Fibroblast of upper back skin (primary cell): Measurements from ENCODE around the gene GARIN5A.

Source experiments
- DNase-seq: peaks from one replicate; pipeline ENCODE4 v3.0.0-alpha.2; 2013

The GARIN5A gene

GRCh38 chr19:50507376-50507775, 30.7 kb upstream of the GARIN5A start:
- no peak for DNase-seq

DNA sequence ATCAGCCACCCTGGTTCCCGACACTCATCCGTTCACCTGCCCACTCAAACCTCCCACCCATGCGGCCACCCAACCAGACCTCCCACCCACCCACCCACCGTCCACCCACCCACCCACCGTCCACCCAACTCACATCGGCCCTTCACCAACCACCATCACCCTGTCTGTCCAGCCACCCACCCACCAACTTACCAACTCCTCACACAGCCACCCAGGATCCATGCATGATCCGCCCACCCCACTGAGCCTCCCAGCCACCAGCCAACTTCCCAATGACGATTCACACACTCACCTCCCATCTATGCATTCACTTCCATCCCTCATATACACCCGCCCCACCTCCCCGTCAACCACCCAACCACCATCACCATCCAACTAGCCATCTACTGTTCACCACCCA, 30.1 kb upstream of the GARIN5A start:
- DNase-seq, result no peak

- DNase-seq, result no peak
Observed at GRCh38 chr19:50505856-50506611, 29.4 kb upstream of the GARIN5A start.

GRCh38 chr19:50501568-50502475, 25.2 kb upstream of the GARIN5A start:
- DNase-seq, result no peak

DNA sequence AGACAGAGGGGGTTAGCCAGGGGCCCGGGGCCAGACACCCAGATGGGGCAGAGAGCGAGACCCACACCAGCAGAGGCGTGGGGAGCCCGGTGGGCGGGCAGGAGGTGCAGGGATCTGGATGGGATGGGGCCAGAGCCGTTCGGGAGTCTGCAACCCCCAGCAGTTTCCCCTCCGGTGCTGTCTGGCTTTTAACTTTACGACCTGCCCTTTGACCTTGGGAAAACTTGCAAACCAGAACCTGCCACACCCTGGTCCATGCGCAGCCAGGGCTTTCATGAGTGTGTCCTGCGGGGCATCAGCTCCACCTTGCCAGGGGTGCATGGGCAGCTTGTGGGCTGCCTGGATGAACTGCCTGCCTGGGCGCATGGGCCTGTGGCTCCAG, 24.5 kb upstream of the GARIN5A start:
- DNase-seq, result no peak

DNA sequence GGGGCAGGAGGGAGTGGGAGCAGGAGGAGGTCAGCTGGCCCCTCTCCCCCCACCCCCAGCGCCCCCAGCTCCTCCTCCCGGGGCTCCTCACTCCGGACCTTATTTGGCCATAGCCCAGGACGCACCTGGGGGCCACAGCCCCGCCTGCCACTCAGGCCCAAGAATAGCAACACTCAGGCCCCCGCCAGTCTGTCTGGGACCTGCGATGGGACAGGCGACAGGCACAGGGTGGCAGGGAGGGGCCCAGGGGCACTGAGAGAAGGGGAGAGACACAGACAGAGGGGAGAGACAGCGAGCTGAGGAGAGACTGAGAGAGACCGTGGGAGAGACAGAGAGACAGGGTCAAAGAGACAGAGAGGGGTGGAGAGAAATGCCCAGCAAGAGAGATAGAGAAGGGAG, 24.1 kb upstream of the GARIN5A start:
- DNase-seq, result no peak

- no peak for DNase-seq
Observed at GRCh38 chr19:50500060-50500752, 23.6 kb upstream of the GARIN5A start.

DNA sequence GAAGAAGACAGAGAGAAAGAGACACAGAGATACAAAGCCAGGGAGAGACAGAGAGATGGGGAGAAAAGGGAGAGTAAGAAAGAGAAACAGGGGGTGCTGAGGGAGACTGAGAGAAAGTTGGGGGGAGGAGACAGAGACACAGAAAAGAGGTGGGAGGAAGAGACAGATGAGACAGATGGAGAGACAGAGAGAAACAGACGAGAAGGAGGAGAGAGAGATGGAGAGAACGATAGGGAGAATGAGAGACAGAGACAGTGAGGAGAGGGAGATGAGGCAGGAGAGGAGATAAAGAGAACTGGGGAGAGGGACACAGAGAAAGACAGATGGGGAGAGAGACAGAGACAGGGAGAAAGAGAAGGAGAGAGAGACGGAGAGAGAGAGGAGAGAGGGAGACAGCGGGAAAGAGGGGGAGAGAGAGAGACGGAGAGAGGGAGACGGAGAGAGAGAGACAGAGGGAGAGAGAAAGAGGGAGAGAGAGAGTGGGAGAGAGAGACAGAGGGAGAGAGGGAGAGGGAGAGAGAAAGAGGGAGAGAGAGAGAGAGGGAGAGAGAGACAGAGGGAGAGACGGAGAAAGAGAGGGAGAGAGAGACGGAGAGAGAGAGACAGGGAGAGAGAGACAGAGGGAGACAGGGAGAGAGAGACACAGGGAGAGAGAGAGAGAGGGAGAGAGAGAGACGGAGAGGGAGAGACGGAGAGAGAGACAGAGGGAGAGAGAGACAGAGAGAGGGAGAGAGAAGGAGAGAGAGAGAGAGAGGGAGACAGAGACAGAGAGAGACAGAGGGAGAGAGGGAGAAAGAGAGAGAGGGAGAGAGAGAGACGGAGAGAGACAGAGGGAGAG, 21.8 kb upstream of the GARIN5A start:
- no peak for DNase-seq

DNA sequence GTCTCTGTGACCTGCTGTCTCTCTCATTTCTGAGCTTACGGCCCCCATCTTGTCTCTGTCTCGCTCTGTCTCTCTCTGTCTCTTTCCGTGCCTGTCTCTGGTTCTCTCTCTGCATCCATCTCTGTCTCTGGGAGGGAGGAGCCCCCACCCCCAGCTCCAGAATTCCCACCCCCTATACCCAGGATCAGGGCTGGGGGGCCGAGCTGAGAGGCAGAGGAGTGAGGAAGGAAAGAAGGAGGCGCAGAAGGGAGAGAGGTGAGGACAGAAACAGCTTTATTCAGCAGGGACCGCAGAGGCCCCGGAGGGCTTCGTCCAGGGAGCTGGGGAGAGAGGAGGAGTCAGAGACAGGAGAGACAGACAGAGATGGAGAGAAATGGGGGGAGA, 20.4 kb upstream of the GARIN5A start:
- no peak for DNase-seq

- no peak for DNase-seq
Observed at GRCh38 chr19:50496189-50497021, 19.8 kb upstream of the GARIN5A start.

- no peak for DNase-seq
Observed at GRCh38 chr19:50495020-50495531, 18.4 kb upstream of the GARIN5A start.

GRCh38 chr19:50494186-50495019, 17.8 kb upstream of the GARIN5A start:
- DNase-seq, result no peak

- DNase-seq, result no peak
Observed at GRCh38 chr19:50493171-50493570, 16.5 kb upstream of the GARIN5A start.

DNA sequence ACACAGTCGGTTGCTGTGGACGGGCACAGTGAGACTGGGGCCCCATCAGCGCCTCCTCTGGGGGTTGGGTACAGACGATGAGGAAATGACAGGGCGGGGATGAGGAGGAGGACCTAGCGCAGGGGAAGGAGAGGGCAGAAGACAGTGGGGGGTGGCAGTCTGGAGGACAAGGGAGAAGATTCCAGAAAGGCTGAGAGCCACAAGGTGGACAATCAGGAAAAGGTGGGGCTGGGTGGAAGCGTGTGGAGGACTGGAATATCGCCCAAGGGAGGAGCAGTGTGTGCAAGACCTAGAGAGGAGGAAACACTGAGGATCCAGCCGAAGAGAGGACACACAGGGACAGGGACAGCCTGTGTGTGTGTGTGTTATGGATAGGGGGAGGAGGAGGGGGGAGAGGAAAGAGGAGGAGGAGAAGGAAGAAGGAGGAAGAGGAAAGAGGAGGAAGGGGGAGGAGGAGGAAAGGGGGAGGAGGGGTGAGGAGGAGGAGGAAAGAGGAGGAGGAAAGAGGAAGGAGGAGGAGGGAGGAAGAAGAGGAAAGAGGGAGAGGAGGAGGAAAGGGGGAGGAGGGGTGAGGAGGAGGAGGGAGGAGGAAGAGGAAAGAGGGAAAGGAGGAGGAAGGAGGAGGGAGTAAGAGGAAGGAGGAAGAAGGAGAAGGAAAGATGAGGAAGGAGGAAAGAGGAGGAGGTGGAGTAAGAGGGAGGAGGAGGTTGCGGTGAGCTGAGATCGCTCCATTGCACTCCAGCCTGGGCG, 15.8 kb upstream of the GARIN5A start:
- no peak for DNase-seq

GRCh38 chr19:50490991-50491472, 14.4 kb upstream of the GARIN5A start:
- no peak for DNase-seq

DNA sequence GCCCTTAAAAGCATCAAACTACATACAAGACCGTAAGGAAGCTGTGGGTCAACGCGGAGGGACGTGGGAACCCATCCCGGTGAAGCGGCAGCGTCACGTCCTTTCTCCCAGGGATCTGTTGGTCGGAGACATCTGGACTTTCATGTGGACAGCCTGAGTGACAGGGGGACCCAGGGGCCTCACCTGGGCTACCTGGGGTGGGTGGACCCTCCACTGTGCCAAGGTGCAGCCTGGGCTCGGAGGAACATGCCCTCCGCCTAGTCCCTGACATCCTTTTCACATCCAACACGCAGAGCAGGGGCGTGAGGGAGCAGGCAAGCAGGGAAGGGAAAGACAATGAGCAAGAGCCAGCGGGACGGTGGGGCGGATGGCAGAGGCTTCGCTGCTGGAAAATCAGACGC, 13.8 kb upstream of the GARIN5A start:
- DNase-seq, result no peak

DNA sequence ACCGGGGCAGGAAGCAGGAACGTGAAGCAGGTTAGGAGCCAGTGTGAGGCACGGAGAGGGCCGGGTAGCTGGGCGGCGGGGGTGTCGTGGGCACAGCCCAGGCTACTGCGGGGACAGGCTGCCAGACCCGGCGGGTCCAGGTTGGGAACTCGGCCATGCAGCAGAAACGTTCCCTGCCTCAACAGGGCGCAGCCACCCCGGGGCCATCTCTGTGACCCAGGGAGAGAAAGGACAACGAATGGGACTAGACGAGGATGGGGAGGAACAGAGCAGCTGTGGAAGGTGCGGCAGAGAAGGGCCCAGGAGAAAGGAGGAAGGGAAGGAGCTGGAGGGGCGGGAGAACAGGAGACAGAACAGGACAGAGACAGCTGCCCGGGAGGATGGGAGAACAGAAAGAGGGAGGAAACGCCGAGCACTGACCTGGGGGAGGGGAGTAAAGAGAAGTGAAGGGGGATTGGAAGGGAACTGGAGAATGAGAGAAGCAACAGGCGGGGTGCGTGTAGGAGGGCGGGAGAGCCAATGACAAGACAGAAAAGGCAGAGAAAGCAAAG, 12.9 kb upstream of the GARIN5A start:
- no peak for DNase-seq

DNA sequence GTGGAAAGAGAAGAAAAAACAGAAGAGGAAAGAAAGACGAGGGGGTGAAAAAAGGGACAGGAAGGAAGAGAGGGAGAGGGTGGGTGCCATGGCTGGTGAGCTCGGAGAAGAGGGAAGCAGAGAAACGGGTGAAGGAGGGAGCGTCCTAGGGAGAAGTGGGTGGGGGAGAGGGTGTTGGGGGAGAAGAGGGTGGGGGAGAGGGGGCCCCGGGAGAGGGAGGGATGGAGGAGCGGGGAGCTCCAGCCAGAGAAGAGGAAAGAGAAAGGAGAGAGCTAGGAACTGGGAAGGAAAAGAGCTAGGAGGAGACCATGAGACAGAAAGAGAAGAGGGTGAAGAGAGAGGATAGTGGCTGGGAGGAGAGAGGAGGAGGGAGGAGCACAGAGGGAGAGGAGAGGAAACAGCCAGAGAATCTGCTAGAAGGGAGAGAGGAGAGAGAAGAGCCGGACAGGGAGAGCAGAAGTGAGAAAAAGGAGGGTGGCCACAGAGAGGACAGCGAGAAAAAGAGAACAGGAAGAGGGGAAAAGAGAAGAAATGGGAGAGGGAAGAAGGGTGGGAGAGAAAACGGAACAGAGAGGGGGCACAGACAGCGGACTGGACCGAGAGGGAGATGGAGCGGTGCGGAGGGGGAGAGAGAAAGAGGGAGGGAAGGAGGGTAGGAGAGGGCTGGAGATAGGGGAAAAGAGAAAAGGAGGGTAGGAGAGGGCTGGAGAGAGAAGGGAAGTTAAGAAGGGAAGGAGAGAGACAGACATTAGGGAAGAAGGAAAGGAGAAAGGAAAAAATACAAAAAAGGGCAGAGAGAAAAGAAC, 11.9 kb upstream of the GARIN5A start:
- no peak for DNase-seq
